H1 (cell line): Measurements from ENCODE around the gene ZBTB20. TPM values are rescaled to one million over a fixed set of nuclear protein-coding genes. Genes with fewer than 3 reads are reported as not detected.

Source experiments
- GABPA ChIP-seq: IDR thresholded peaks from 2 replicates; pipeline ENCODE4 v1.6.1; 2011; ENCODE audit warnings: mild to moderate bottlenecking, low read length, moderate library complexity, borderline replicate concordance; ENCODE audit not compliant: insufficient read depth
- RXRA ChIP-seq: IDR thresholded peaks from 2 replicates; pipeline ENCODE4 v1.6.1; 2011; ENCODE audit warnings: low read depth, mild to moderate bottlenecking, low read length, moderate library complexity; ENCODE audit not compliant: insufficient read depth
- SRF ChIP-seq: IDR thresholded peaks from 2 replicates; pipeline ENCODE4 v1.6.1; 2011; ENCODE audit warnings: mild to moderate bottlenecking, low read depth, low read length, moderate library complexity
- polyA plus RNA-seq, 7 experiments: library from polyadenylated mRNA; depleted of rRNA in 3 of 7; stranded (reverse) in 5 of 7; unstranded in 2 of 7; fragments of >200 nt in 5 of 7; fragments of 200-250 nt in 2 of 7; gene quantifications; 1 replicate in 5 of 7; 2 replicates in 1 of 7; 4 replicates in 1 of 7; pipeline versions ENCODE4 v1.2.1 to v1.2.3, GENCODE V29; 2011 to 2013; ENCODE audit warnings: missing spikeins in 2 of 7, mixed read lengths in 2 of 7
- total RNA-seq: library from RNA; stranded (reverse); fragmentation: NEBNext Ultra II Directional; extraction: Animal tissue kit (Norgen Biotek cat#: 25700); gene quantifications from 2 replicates; pipeline ENCODE4 v1.2.1, GENCODE V29; 2021

ZBTB20 gene
- total and polyA plus RNA-seq, 2 of the 8 experiments (the other 6 are each of a cell fraction or from before 2014, with no cell fraction given): 0.35 to 1.3 TPM

DNA sequence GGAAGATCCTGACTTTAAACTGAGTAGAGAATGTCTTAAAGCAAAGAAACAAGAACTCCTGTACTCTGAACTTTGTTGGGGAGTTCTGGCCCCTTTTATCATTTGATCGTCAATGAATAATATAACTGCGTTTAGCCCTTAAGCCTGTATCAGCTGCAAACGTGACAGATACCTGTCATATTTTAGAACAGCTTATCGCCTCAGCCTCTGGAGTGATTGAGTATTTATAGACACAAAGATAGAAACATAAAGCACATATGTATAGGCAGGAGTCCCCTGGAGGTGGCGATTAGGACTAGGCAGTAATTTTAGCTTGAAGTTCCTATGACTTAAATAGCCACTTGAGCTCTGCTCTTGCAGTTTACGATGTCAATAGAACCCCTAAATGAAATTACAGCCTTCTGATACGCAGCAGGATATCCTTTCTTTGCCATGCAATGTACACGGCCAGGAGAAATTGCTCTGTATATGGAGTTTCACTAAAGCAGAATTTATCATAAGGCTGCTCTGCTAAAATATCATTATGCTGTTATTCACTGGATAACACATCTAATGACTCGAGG is 531.5 kb downstream of the ZBTB20 start (continued):
- TF ChIP-seq RXRA: no peak
- TF ChIP-seq GABPA: no peak
- no peak for TF ChIP-seq SRF
- TF ChIP-seq, all 59 proteins: peak for 0
